HG03103 (cell line): ENCODE results near the gene DLG5.

Experiments
- ATAC-seq: cut with Tn5 transposase; IDR thresholded peaks from one replicate; pipeline ENCODE4 v1.9.1; 2021; ENCODE audit warnings: low read depth; ENCODE audit not compliant: unreplicated experiment

DLG5 gene

GRCh38 chr10:77804371-77804770, 122.2 kb downstream of the DLG5 start:
- ATAC-seq, result no peak

- peak; percentile 76 for ATAC-seq
These were observed 124.9 kb downstream of the DLG5 start for GRCh38 chr10:77801474-77802161.

GRCh38 chr10:77800738-77801266, 125.8 kb downstream of the DLG5 start:
- no peak for ATAC-seq

- no peak for ATAC-seq
These were observed 126.2 kb downstream of the DLG5 start for GRCh38 chr10:77800320-77800719.

- ATAC-seq, result no peak
These were observed 127.2 kb downstream of the DLG5 start for GRCh38 chr10:77799352-77799751.

- ATAC-seq, result no peak
These were observed 127.6 kb downstream of the DLG5 start for GRCh38 chr10:77798940-77799339.

GRCh38 chr10:77796311-77796915, 130.1 kb downstream of the DLG5 start:
- no peak for ATAC-seq

GRCh38 chr10:77795426-77796055, 131.0 kb downstream of the DLG5 start:
- no peak for ATAC-seq

GRCh38 chr10:77794256-77795142, 132.1 kb downstream of the DLG5 start:
- no peak for ATAC-seq

GRCh38 chr10:77793831-77794230, 132.7 kb downstream of the DLG5 start:
- ATAC-seq, result no peak

GRCh38 chr10:77792155-77792554, 134.4 kb downstream of the DLG5 start:
- no peak for ATAC-seq

- ATAC-seq, result no peak
These were observed 135.0 kb downstream of the DLG5 start for GRCh38 chr10:77791506-77791905.

GRCh38 chr10:77789861-77790260, 136.7 kb downstream of the DLG5 start:
- no peak for ATAC-seq

GRCh38 chr10:77789016-77789415, 137.5 kb downstream of the DLG5 start:
- ATAC-seq, result no peak

- no peak for ATAC-seq
These were observed 138.0 kb downstream of the DLG5 start for GRCh38 chr10:77788496-77789010.

- ATAC-seq, result no peak
These were observed 139.1 kb downstream of the DLG5 start for GRCh38 chr10:77787440-77787839.

GRCh38 chr10:77784856-77785255, 141.7 kb downstream of the DLG5 start:
- ATAC-seq, result no peak

GRCh38 chr10:77782328-77783061, 144.1 kb downstream of the DLG5 start:
- ATAC-seq, result no peak

GRCh38 chr10:77781451-77782327, 144.9 kb downstream of the DLG5 start:
- ATAC-seq, result no peak
